A673 (cell line): Measurements from ENCODE around the gene SAMD11. TPM values are rescaled to one million over a fixed set of nuclear protein-coding genes. Genes with fewer than 3 reads are reported as not detected.

ENCODE experiments used
- BruUV-seq: library from RNA; stranded (reverse); fragments of 400-500 nt; replicated peaks from 2 replicates; lab custom pipeline; 2021; lab: Mats Ljungman, UMichigan
- CTCF ChIA-PET: fragments of 300-600 bp; sonication (Branson Sonifier 250); formaldehyde crosslinking; loops from one replicate; lab custom pipeline; 2022; ENCODE audit warnings: antibody characterized with exemption; lab: Charles Lee
- POLR2A ChIA-PET: fragments of 300-600 bp; sonication (Branson Sonifier 250); formaldehyde crosslinking; loops from one replicate; lab custom pipeline; 2022; ENCODE audit warnings: antibody characterized with exemption; ENCODE audit not compliant: low non-redundant PET; lab: Charles Lee
- DNase-seq: peaks from one replicate; pipeline ENCODE4 v3.0.0-alpha.2; 2015; ENCODE audit warnings: low spot score
- H3K27ac ChIP-seq: fragments of 200-600 bp; sonication (generic); 2 replicates; pipeline ENCODE4 v1.5.1; 2016; ENCODE audit warnings: mixed run types, low read depth, mild to moderate bottlenecking, mixed read lengths, antibody characterized with exemption, low read length; ENCODE audit not compliant: poor library complexity, severe bottlenecking
- H3K27me3 ChIP-seq: fragments of 200-600 bp; sonication (generic); replicated peaks from 2 replicates; pipeline ENCODE4 v1.6.1; 2017; ENCODE audit warnings: mixed run types, low read depth, mild to moderate bottlenecking, mixed read lengths, antibody characterized with exemption, low read length; ENCODE audit not compliant: insufficient read depth, poor library complexity
- H3K36me3 ChIP-seq: fragments of 200-600 bp; sonication (generic); 2 replicates; pipeline ENCODE4 v1.6.1; 2016; ENCODE audit warnings: mixed run types, mild to moderate bottlenecking, mixed read lengths, antibody characterized with exemption, low read length; ENCODE audit not compliant: insufficient read depth, poor library complexity, severe bottlenecking
- H3K4me1 ChIP-seq: fragments of 200-600 bp; sonication (generic); 2 replicates; pipeline ENCODE4 v1.6.1; 2017; ENCODE audit warnings: mixed run types, mild to moderate bottlenecking, mixed read lengths, antibody characterized with exemption, low read length; ENCODE audit not compliant: insufficient read depth, poor library complexity, severe bottlenecking
- H3K4me3 ChIP-seq: fragments of 200-600 bp; sonication (generic); 2 replicates; pipeline ENCODE4 v1.5.1; 2016; ENCODE audit warnings: low read depth, mixed run types, mild to moderate bottlenecking, mixed read lengths, low read length; ENCODE audit not compliant: poor library complexity, severe bottlenecking
- H3K9me3 ChIP-seq: fragments of 200-600 bp; sonication (generic); 2 replicates; pipeline ENCODE4 v1.6.1; 2016; ENCODE audit warnings: mixed run types, low read depth, mild to moderate bottlenecking, mixed read lengths, antibody characterized with exemption, low read length; ENCODE audit not compliant: poor library complexity, severe bottlenecking
- CTCF ChIP-seq: fragments of 300-800, 200-600 bp; sonication (generic); conservative IDR thresholded peaks from 2 replicates; pipeline ENCODE4 v1.5.1; 2017; ENCODE audit warnings: low read depth, mild to moderate bottlenecking, antibody characterized with exemption, low read length, moderate library complexity, mixed read lengths
- EZH2 ChIP-seq: fragments of 200-600 bp; sonication (generic); IDR thresholded peaks from 2 replicates; pipeline ENCODE4 v1.6.1; 2017; ENCODE audit warnings: borderline replicate concordance, low read depth, mild to moderate bottlenecking, mixed read lengths, antibody characterized with exemption, low read length; ENCODE audit not compliant: poor library complexity, severe bottlenecking
- intact Hi-C: fragments of 100-400 bp; cut with micrococcal nuclease; formaldehyde crosslinking; loops from one replicate; pipeline ENCODE4 v1.10.0; 2022; ENCODE audit not compliant: unreplicated experiment
- total RNA-seq: library from RNA; stranded (reverse); gene quantifications from 2 replicates; pipeline ENCODE4 v1.2.3, GENCODE V29; 2021

The SAMD11 gene
- total RNA-seq, 1 experiment from 2014 or later: 28.4 TPM

DNA sequence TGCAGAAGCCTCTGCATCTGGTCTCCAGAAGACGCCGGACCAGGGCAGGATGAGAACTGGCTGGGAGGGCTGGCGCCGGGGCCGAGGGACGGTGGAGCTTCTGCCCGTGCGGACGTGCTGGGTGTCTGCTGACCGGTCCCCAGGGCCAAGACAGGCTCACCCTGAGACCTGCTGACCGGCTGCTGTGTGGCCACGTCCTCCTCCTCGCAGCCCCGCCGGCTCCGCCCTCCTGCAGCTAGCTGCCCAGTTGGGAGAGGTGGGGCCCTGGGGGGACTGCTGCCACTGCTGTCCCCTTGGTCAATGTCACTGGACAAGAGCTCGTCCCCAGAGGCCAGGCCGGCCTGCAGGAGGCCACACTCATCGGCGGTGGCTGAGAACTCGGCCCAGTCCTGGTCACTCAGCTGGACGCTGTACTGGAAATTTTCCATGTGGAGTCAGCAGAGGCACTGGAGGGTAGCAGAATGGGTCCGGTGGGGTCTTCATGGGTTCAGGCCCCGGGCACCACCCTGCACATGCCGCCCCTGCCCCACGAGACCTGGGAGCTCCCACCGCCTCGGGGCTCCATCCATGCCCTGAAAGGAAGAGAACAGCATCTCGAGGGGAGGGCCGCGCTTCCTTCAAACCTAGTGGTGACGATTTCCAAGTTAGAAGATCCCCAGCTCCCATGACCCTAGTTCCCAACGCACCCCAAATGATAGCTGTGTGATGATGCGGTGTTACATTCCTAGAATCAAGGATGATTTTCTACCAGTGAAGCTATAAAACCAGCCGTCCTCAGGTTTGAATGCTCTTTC is 57.1 kb downstream of the SAMD11 start:
- Histone ChIP-seq H3K27ac (no peak overlapping the region), H3K4me1 (peaks cover 4% of the 10 kb centered on the region), H3K27me3 (no peaks in the 10 kb centered on the region), H3K4me3 (no peak overlapping the region), H3K36me3 (no peaks in the 10 kb centered on the region), H3K9me3 (no peaks in the 10 kb centered on the region)
- ChIA-PET POLR2A (interaction anchor here (0.5 kb wide), 1 partner anchor 277 kb away, joined by 6 read pairs; no protein-coding TSS in a partner anchor), CTCF (interaction anchor here (0.7 to 0.9 kb wide), 2 partner anchors 21 to 39 kb away, joined by 3 to 4 read pairs; partner anchors contain the start of gene AGRN)
- intact Hi-C loops: loop anchor here (5.0 kb wide), 1 partner anchor 82 kb away; no protein-coding TSS in a partner anchor
- TF ChIP-seq CTCF (no peak), EZH2 (no peak)
- DNase-seq: no peak
- no TSS peak for BruUV-seq

GRCh38 chr1:981491-981954 is 57.8 kb downstream of the SAMD11 start:
- Histone ChIP-seq H3K4me3 (no peak overlapping the region), H3K9me3 (no peaks in the 10 kb centered on the region), H3K36me3 (no peaks in the 10 kb centered on the region), H3K27me3 (no peaks in the 10 kb centered on the region), H3K4me1 (no peaks in the 10 kb centered on the region), H3K27ac (no peak overlapping the region)
- no peak for DNase-seq
- TF ChIP-seq CTCF: no peak
- BruUV-seq: no TSS peak
- CTCF ChIA-PET: interaction anchor here (0.9 kb wide), 1 partner anchor 21 kb away, joined by 4 read pairs; no protein-coding TSS in a partner anchor
- intact Hi-C loops: loop anchor here (5.0 kb wide), 1 partner anchor 81 kb away; no protein-coding TSS in a partner anchor
- POLR2A ChIA-PET: interaction anchor here (0.6 kb wide), 1 partner anchor 13 kb away, joined by 4 read pairs; no protein-coding TSS in a partner anchor

DNA sequence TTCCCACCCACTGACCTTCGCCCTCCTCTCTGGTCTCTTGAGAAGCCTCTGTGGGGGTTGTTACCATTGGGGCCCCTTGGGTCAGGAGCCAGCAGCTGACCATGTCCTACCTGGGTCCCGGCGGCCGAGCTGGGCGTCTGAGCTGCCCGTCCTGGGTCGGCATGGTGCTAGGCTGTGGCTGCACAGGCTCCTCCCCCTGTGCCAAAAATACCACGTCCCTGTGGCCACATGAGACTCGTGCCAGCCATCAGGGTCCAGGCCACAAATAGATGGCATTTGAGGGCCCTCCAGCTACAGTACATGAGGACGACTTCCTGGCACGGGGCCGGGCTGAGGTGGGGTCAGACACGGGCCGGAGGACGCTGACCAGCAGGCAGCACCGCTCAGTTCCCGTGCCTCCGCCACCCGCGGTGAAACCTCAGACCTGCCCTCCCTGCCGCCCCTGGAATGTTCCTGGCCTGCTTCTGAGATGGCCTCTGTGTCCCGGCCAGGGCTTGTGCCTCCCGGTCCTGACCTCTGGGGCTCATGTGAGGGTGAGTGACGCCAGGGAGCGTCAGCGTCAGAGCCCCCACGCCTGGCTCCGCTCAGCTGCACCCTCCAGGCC is 58.3 kb downstream of the SAMD11 start, which contains the start of gene PERM1:
Gene PERM1, minus strand, starts transcription at position 139 of the 604 bp plus-strand sequence. CDS start 1,064 bp downstream, outside the sequence.
- Histone ChIP-seq H3K4me3 (no peak within 1 kb of the TSS), H3K9me3 (no peaks in the 10 kb centered on the region), H3K27ac (no peak within 1 kb of the TSS), H3K4me1 (no peaks in the 10 kb centered on the region), H3K27me3 (no peaks in the 10 kb centered on the region), H3K36me3 (no peaks in the 10 kb centered on the region)
- ChIA-PET POLR2A (interaction anchor here (0.6 kb wide), 1 partner anchor 12 kb away, joined by 4 read pairs; no protein-coding TSS in a partner anchor), CTCF (no interaction called here)
- no TSS peak for BruUV-seq
- DNase-seq: no peak
- intact Hi-C loops: loop anchor here (5.0 kb wide), 1 partner anchor 80 kb away; no protein-coding TSS in a partner anchor
- TF ChIP-seq CTCF: no peak
- no peak for TF ChIP-seq EZH2
